Endothelial cell of umbilical vein (primary cell): ENCODE measurements around the gene FAM3A. TPM values are rescaled to one million over a fixed set of nuclear protein-coding genes. Genes with fewer than 3 reads are reported as not detected.

Source experiments
- BruUV-seq: library from RNA; stranded (reverse); fragments of 400-500 nt; replicated peaks from 2 replicates; lab custom pipeline; 2021; lab: Mats Ljungman, UMichigan
- CTCF ChIA-PET: fragments of 300-600, 350-600 bp; sonication (Branson Sonifier 250); formaldehyde crosslinking; loops from one replicate; lab custom pipeline; 2021; ENCODE audit warnings: antibody characterized with exemption, inconsistent platforms; lab: Charles Lee
- POLR2A ChIA-PET: fragments of 300-600, 350-600 bp; sonication (Branson Sonifier 250); formaldehyde crosslinking; loops from one replicate; lab custom pipeline; 2021; ENCODE audit warnings: antibody characterized with exemption, inconsistent platforms; lab: Charles Lee
- DNase-seq: peaks from one replicate; pipeline ENCODE4 v3.0.0-alpha.2; 2011; ENCODE audit warnings: low read depth, low spot score
- FAIRE-seq: peaks from 2 replicates; lab custom pipeline; 2011; peaks lifted over from hg19 to GRCh38; lab: Jason Lieb, UNC
- H2AFZ ChIP-seq: 2 replicates; pipeline ENCODE4 v1.6.0; 2012; ENCODE audit warnings: low read depth, low read length, control low read depth, inconsistent platforms
- H3K27ac ChIP-seq: 2 replicates; pipeline ENCODE4 v1.5.1; 2011; ENCODE audit warnings: low read depth, mild to moderate bottlenecking, control low read depth, low read length, moderate library complexity; ENCODE audit not compliant: insufficient read depth
- H3K27me3 ChIP-seq, 2 experiments: 2 replicates each; pipeline versions ENCODE4 v1.6.0 to v1.6.1; 2011; ENCODE audit warnings: low read length in 2 of 2, mixed read lengths in 1 of 2; ENCODE audit not compliant: control insufficient read depth in 2 of 2, insufficient read depth in 2 of 2
- H3K36me3 ChIP-seq, 2 experiments: 2 replicates in 1 of 2; 3 replicates in 1 of 2; pipeline ENCODE4 v1.5.1; 2011; ENCODE audit warnings: low read length in 2 of 2, mild to moderate bottlenecking in 1 of 2, moderate library complexity in 1 of 2; ENCODE audit not compliant: control insufficient read depth in 2 of 2, insufficient read depth in 2 of 2; ENCODE audit errors: extremely low read depth in 1 of 2
- H3K4me1 ChIP-seq: 3 replicates; pipeline ENCODE4 v1.5.1; 2011; ENCODE audit warnings: mild to moderate bottlenecking, low read length; ENCODE audit not compliant: control insufficient read depth, insufficient read depth; ENCODE audit errors: extremely low read depth
- H3K4me2 ChIP-seq: 2 replicates; pipeline ENCODE4 v1.6.1; 2011; ENCODE audit warnings: low read length, control low read depth, mixed read lengths; ENCODE audit not compliant: insufficient read depth
- H3K4me3 ChIP-seq, 3 experiments: fragments of 200-600 bp in 1 of 3; sonication (generic), shearing (Covaris generic) in 1 of 3; replicated peaks in 1 of 3; 2 replicates each; pipeline ENCODE4 v1.5.1; 2011 to 2016; ENCODE audit warnings: control low read depth in 3 of 3, low read length in 3 of 3, mild to moderate bottlenecking in 2 of 3, inconsistent platforms in 1 of 3, low read depth in 1 of 3, moderate library complexity in 1 of 3; ENCODE audit not compliant: insufficient read depth in 1 of 3
- H3K79me2 ChIP-seq: 2 replicates; pipeline ENCODE4 v1.6.0; 2012; ENCODE audit warnings: low read length, inconsistent platforms; ENCODE audit not compliant: control insufficient read depth, insufficient read depth
- H3K9ac ChIP-seq: replicated peaks from 2 replicates; pipeline ENCODE3; 2011; ENCODE audit warnings: low read length, control low read depth; ENCODE audit not compliant: insufficient read depth; ENCODE audit errors: extremely low read depth
- H3K9me1 ChIP-seq: replicated peaks from 3 replicates; pipeline ENCODE4 v1.6.0; 2011; ENCODE audit warnings: mild to moderate bottlenecking, low read length; ENCODE audit not compliant: control insufficient read depth, insufficient read depth; ENCODE audit errors: extremely low read depth
- H3K9me3 ChIP-seq: replicated peaks from 2 replicates; pipeline ENCODE4 v1.5.1; 2012; ENCODE audit warnings: low read length, inconsistent platforms; ENCODE audit not compliant: control insufficient read depth, insufficient read depth
- H4K20me1 ChIP-seq: replicated peaks from 2 replicates; pipeline ENCODE3; 2011; ENCODE audit warnings: mild to moderate bottlenecking, low read length; ENCODE audit not compliant: control insufficient read depth, insufficient read depth; ENCODE audit errors: extremely low read depth
- EZH2 ChIP-seq: IDR thresholded peaks from 2 replicates; pipeline ENCODE4 v1.6.1; 2012; ENCODE audit warnings: borderline replicate concordance, low read depth, mild to moderate bottlenecking, moderate library complexity, low read length, inconsistent platforms; ENCODE audit not compliant: severe bottlenecking
- FOS ChIP-seq: IDR thresholded peaks from 2 replicates; pipeline ENCODE4 v1.6.1; 2011; ENCODE audit warnings: mild to moderate bottlenecking, low read length, moderate library complexity, borderline replicate concordance; ENCODE audit not compliant: insufficient read depth
- GATA2 ChIP-seq: IDR thresholded peaks from 2 replicates; pipeline ENCODE4 v1.7.0; 2011; ENCODE audit warnings: low read depth, mild to moderate bottlenecking, moderate library complexity, mixed read lengths, low read length; ENCODE audit not compliant: insufficient read length, insufficient read depth
- JUN ChIP-seq: IDR thresholded peaks from 2 replicates; pipeline ENCODE4 v1.6.1; 2011; ENCODE audit warnings: borderline replicate concordance, low read depth; ENCODE audit not compliant: insufficient read length, insufficient read depth
- MAX ChIP-seq: IDR thresholded peaks from 2 replicates; pipeline ENCODE4 v1.6.1; 2011; ENCODE audit not compliant: insufficient read depth, insufficient read length
- MYC ChIP-seq: IDR thresholded peaks from one replicate; pipeline ENCODE4 v1.6.1; 2011; ENCODE audit warnings: mild to moderate bottlenecking, low read depth, low read length
- POLR2A ChIP-seq: IDR thresholded peaks from 2 replicates; pipeline ENCODE4 v1.6.1; 2012; ENCODE audit warnings: low read depth, mild to moderate bottlenecking, control low read depth, low read length
- POLR2AphosphoS5 ChIP-seq: IDR thresholded peaks from 2 replicates; pipeline ENCODE4 v1.6.1; 2012; ENCODE audit warnings: low read depth, mild to moderate bottlenecking, control low read depth, low read length, moderate library complexity; ENCODE audit not compliant: insufficient read depth
- dilution Hi-C: fragments of 300-500 bp; cut with MboI; formaldehyde crosslinking; loops from one replicate; pipeline ENCODE4 v1.15.0; 2019; ENCODE audit warnings: low sequenced_read_pairs; ENCODE audit not compliant: extremely low pct_ligation_motif_present
- intact Hi-C: fragments of 100-400 bp; cut with micrococcal nuclease; formaldehyde crosslinking; loops from one replicate; pipeline ENCODE4 v1.10.0; 2022
- polyA plus RNA-seq, 4 experiments: library from polyadenylated mRNA; depleted of rRNA in 3 of 4; stranded (reverse) in 3 of 4; unstranded in 1 of 4; fragments of >200 nt; gene quantifications; 2 replicates each; pipeline versions ENCODE4 v1.2.1 to v1.2.3, GENCODE V29; 2011 to 2012; ENCODE audit warnings: missing spikeins in 1 of 4
- total RNA-seq: library from RNA; stranded (reverse); gene quantifications from 2 replicates; pipeline ENCODE4 v1.2.3, GENCODE V29; 2021
- TF ChIP-seq, protein P1 (sequence below), 2 donors: IDR thresholded peaks; 1 replicate in 1 of 2; 2 replicates in 1 of 2; pipeline ENCODE4 v1.5.1; 2011; ENCODE audit warnings: low read length in 2 of 2, mild to moderate bottlenecking in 2 of 2, moderate library complexity in 2 of 2, control low read depth in 1 of 2, inconsistent platforms in 1 of 2, low read depth in 1 of 2; ENCODE audit not compliant: insufficient read depth in 1 of 2; ENCODE audit errors: extremely low read depth in 1 of 2

FAM3A gene
- total and polyA plus RNA-seq, 2 donors (not counting 3 experiments of a cell fraction or from before 2014, with no cell fraction given), result 32.0 to 42.9 TPM

GRCh38 chrX:154541896-154542722 is 26.1 kb upstream of the FAM3A start:
- Histone ChIP-seq H3K9me1 (no peaks in the 10 kb centered on the region), H3K27me3 (no peaks in the 10 kb centered on the region), H3K4me3 (no peak overlapping the region), H3K9me3 (no peaks in the 10 kb centered on the region), H4K20me1 (no peaks in the 10 kb centered on the region), H3K4me2 (peak overlapping the region; percentile 39), H3K79me2 (peaks cover 49% of the 10 kb centered on the region), H3K4me1 (peaks cover 29% of the 10 kb centered on the region), H3K27ac (peak overlapping the region; percentile 100), H3K9ac (peak overlapping the region; percentile 89), H2AFZ (no peak overlapping the region), H3K36me3 (no peaks in the 10 kb centered on the region)
- POLR2A ChIA-PET, result interaction anchor here (1.4 kb wide), 1 partner anchor 171 kb away, joined by 3 read pairs; no protein-coding TSS in a partner anchor
- intact Hi-C loops (no loop called here), dilution Hi-C loops (no loop called here)
- CTCF ChIA-PET, result interaction anchor here (1.2 kb wide), 1 partner anchor 169 kb away, joined by 3 read pairs; no protein-coding TSS in a partner anchor
- TF ChIP-seq EZH2 (no peak), MAX (no peak), POLR2AphosphoS5 (peak; percentile 64), MYC (no peak), JUN (peak; percentile 53), FOS (peak; percentile 81), POLR2A (peak; percentile 33), GATA2 (peak; percentile 36)
- TF ChIP-seq, protein P1, sequence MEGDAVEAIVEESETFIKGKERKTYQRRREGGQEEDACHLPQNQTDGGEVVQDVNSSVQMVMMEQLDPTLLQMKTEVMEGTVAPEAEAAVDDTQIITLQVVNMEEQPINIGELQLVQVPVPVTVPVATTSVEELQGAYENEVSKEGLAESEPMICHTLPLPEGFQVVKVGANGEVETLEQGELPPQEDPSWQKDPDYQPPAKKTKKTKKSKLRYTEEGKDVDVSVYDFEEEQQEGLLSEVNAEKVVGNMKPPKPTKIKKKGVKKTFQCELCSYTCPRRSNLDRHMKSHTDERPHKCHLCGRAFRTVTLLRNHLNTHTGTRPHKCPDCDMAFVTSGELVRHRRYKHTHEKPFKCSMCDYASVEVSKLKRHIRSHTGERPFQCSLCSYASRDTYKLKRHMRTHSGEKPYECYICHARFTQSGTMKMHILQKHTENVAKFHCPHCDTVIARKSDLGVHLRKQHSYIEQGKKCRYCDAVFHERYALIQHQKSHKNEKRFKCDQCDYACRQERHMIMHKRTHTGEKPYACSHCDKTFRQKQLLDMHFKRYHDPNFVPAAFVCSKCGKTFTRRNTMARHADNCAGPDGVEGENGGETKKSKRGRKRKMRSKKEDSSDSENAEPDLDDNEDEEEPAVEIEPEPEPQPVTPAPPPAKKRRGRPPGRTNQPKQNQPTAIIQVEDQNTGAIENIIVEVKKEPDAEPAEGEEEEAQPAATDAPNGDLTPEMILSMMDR (IDR thresholded peaks at IDR 0.05; ENCODE audit: extremely low read depth in 1 of 2, insufficient read depth in 1 of 2, low read depth in 1 of 2, low read length in 2 of 2), result no peak
- TSS peak; percentile 62 for BruUV-seq
- FAIRE-seq, result peak; percentile 97
- DNase-seq, result peak; percentile 93
